ENCODE data around the gene BEND4.
A peak's percentile ranks its signal among the peaks of the same experiment; 100 is the strongest.
"Not testable (repeated sequence)": the region's sequence is repeated elsewhere in the genome, so short reads cannot be mapped to it uniquely, and the experiment has no call there.

Gene BEND4

DNA sequence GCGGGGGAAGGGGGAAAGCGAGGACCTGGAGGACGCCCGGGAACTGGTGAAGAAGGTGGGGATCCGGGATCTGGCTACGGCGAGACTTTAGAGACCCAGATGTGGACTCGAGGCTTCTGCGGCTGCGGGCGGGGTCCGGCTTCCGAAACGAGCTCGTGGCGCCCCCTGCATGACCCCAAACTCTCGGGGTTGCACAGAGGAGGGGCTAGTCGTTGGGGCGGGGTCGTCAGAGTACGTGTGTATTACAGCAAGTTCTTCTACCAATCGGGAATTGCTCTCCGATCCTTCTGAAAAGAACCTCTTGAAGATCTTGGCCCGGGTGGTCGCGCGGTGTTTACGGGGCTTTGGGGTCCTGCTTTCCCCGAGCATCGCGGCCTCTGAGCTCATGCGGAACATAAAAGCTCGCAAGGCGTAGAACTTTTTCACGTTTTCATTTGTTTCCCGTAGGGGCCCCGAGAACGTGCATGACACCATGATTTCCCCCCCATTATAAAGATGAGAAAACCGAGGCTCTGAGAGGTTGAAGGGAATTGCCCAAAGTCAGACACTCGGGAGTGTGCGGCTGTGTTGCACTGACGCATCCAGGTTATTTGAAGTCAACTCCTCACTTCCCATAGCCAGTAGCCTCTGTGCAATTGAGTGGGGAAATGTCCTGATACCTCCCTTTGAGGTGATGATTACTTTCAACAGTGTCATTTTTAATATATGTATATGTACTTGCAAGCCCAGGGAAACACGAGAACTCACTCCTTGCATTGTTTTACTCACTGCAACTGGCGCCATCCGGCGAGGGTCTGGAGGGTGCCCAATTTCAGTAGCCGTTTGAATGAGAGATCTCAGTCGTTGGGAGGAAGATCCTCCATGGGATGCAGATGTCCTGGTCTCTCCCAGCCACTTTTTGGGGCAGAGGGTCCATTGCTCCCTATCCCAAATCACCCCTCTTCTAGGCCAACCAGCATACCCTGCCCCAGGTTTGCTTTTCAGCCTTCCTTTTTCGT is at the start of gene BEND4:
BEND4 (minus strand) TSS at position 149 of the 998 bp plus-strand sequence. CDS start 512 bp downstream, outside the sequence.
- DNase-seq (ENCODE audit: low read depth in 2 of 2, low spot score in 1 of 2), result peak in 1 of 2 donors; percentile 5

DNA sequence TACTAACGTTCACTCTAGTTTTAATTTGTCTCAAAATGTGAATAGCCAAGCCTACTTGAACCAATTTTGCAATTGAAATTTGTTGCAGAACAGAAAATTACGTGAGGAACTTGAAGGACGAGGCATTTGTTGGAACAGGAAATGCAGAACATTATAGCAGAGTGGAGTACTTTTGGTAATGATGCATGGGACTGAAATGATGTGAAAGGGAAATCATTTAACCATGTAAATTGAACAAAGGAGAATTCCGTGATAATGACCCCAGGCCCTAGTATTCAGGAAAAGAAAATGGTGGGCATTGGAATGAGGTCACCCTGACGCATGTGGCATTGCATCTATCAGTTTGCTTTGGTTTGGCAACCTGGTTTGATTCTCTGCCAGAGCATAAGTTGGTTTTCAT is 44.9 kb upstream of the BEND4 start:
- no peak for DNase-seq (ENCODE audit: low read depth in 2 of 2, low spot score in 1 of 2)

DNA sequence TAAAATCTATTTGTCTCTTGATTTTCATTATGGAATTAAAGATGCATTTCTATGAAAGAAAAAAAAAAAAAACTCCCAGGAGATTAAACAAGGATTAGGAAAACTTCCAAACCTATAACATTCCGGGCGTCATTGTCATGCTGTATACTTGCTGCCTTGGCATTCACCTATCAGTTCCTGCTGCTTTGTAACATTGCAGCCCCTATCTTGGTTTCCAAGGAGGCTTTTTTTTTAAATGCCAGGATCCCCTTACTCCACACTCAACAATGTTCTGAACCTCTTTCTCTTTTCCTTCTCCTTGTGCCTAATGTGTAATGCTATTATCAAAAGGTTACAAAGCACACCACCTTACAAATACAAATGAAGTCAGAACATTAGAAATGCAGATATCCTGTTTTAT is 20.5 kb upstream of the BEND4 start:
- no peak for DNase-seq (ENCODE audit: low read depth in 2 of 2, low spot score in 1 of 2)

DNA sequence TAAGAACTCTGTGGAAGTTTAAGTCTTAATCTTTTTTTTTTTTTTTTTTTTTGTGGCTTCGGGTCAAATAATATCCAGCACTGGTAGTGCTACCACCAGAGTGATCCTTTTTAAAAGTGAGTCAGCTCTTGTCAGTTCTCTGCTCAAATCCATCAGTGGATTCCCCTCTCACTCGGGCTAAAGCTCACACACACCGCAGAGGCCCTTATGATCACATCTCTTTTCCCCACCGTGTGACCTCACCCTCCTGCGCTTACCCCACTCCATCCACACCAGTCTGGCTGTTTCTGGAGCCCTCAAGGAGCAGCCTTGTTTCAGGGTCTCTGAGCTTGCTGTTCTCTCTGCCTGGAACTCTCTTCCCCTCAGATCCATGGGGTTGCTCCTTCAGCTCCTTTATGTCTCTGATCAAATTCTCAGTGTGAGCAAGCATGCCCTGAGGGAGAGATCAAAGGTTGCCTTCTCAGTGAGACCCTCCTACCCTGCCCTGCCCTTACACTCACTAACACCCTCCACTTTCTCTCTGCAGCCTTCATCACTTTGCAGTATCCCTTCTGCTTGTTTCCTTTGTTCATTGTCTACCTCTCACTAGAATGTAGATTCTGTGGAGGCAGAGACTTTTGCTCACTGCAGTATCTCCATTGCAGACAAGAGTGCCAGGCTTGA is 19.8 kb upstream of the BEND4 start:
- DNase-seq (ENCODE audit: low read depth in 2 of 2, low spot score in 1 of 2), result no peak

DNA sequence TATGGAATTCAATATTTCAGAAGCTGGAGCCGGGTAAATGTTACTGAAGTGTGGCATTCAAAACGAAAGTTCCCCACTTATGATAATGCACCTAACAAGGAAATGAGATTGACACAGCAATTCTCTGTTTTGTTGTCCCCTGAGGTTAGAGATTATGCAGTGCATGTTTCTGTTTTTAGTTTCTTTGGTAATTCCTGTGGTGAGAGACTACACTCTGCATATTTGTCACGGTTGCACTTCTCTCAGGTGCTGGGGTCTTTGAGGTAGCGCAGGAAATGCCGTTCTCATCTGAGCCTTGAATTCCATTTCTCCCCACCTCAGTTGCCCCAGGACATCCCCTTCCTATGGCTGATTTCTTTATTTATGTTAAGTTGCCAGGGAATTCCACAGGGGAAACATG is 15.3 kb upstream of the BEND4 start:
- DNase-seq (ENCODE audit: low read depth in 2 of 2, low spot score in 1 of 2), result no peak

DNA sequence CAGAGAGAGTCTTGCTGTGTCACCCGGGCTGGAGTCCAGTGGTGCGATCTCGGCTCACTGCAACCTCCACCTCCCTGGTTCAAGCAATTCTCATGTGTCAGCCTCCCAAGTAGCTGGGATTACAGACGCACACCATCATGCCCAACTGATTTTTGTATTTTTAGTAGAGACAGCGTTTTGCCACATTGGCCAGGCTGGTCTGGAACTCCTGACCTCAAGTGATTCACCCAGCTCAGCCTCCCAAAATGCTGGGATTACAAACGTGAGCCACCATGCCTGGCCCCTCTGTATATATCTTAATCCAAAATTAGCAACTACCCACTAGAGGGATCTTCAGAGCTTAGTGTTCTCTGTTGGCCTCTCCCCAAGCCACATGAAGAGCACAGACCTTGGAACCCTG is 13.7 kb upstream of the BEND4 start:
- DNase-seq (ENCODE audit: low read depth in 2 of 2, low spot score in 1 of 2), result not testable (repeated sequence)

DNA sequence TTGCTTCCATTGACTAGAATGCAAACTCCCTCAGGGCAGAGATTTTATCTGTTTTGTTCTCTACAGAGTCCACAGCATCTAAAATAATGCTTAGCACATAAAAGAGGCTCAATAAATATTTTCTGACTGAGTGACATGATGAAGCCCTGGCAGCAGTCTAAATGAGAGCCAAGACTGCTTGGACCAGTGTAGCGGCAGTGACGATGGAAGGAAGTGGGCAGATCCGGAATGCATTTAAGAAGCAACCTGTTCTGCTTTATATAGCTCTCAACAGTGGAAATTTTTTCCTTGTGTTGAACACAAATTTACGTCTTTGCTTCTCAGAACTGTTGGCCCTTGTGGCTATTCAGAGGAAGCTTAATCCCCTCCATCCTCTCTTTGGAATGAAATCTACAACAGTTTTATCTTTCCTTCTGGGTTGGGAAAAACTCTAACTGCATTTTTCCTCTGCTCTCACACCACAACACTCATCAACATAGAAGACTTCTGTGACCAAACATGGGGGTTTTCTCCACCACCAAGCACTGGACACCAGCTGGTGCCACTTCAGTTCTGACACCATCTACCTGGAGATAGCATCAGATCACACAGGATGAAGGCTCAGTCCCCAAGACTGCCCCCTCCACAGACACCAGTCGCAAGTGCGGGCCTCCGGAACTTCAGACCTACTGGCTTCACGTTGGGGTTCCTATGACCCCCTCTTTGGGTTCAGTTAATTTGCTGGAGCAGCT is 7.0 kb upstream of the BEND4 start:
- DNase-seq (ENCODE audit: low read depth in 2 of 2, low spot score in 1 of 2), result no peak

DNA sequence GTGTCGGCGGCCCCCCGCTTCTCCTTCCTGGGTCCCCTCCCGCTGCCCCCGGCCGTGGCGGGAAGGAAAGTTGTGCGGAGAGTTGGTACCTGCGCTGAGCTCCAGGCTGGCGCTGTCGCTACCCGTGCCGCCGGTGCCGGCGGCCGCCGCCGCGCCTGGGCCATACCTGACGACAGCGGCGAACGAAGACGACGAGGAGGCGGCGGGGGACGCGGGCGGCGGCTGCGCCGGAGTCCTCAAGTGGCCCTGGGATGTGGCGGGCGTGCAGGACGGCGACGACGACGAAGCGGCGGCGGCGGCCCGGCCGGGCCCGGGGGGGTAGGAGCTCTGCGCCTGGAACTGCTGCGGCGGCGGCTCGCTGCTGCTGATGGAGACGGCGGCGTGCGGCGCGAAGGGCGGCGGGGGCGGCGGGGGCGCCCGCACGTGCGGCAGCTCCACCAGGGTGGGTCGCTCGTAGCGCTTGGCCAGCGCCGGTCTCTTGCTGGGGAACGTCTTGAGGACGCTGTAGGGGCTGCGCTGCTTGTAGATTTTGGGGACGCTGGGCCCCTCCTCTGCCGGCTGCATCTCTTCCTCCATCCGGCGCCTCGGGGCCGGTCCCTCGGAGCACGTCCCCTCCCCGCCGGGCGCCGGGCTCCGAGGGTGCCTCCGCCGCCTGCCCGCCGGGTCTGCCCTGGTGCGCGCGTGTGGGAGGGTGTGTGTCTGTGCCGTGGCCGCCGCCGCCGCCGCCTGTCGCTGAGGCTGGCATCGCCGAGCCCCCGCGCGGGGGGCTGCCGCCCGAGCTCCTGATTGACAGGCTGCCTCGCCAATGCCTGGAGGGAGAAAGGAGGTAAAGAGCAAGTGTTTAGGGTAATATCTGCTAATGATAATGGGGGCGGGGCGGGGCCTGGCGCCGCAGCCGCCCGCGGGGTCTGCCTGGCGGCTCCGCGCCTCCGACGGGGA is 618 bp downstream of the BEND4 start:
- DNase-seq (ENCODE audit: low read depth in 2 of 2, low spot score in 1 of 2), result peak; percentile 5 to 39

DNA sequence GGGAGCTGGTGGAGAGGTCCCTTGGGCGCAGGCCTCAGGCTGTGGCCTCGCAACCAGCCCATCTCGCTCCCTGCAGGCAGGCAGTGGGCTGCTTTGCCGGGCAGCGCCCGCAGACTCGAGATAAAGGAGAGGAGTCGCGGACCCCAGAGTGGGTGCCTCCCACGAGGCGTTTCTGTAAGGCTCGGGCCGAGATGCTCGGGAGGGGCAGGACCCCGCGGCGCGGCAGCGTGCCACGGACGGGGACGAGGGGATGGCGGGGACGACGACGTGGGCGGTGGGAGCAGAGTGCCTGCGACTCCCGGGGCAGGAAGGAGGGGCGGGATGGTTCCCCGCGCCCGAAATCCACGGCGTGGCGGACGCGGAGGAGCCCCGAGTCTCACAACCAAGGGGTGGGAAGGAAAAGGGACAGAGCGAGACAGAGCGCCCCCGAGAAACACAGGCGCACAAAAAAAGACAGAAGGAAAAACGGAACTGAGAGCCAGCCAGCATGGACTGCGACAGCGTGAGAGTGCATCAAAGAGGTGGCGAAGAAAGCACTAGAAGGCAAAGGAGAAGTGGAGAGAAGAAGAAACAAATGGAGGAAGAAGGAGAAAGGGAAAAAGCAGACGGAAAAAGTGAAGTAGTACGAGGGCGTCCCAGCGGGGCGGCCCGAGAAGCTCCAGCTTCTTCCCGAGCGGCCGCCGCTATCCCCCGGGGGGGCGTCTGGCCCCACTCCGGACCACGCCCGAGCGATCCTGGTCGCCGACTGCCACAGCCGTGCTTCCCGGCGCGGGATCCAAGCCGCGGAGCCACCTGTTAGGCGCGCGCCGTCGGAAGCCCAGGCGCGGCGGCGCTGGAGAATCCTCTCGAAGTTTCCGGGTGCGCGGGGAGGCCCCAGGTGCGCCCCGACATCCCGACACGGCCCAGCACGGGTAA is 1.5 kb downstream of the BEND4 start:
- no peak for DNase-seq (ENCODE audit: low read depth in 2 of 2, low spot score in 1 of 2)

DNA sequence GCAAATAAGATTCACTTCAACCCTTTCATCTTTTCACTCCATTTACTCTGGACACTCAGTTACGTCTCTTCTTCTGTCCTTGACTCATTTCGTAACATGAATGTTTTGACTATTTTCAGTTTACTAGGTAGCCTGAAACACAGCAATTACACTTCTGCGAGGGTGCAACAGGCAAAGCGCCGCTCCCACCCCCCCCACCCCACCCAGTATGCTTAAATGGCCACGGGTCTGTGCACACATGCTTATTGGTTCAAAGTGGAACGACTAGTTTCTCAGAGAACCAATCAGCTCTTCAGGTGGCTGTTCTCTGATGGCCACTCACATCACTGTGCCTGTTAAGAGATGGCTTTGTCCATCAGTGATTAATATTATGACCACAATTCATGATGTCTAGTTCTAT is 3.5 kb downstream of the BEND4 start:
- DNase-seq (ENCODE audit: low read depth in 2 of 2, low spot score in 1 of 2), result no peak

DNA sequence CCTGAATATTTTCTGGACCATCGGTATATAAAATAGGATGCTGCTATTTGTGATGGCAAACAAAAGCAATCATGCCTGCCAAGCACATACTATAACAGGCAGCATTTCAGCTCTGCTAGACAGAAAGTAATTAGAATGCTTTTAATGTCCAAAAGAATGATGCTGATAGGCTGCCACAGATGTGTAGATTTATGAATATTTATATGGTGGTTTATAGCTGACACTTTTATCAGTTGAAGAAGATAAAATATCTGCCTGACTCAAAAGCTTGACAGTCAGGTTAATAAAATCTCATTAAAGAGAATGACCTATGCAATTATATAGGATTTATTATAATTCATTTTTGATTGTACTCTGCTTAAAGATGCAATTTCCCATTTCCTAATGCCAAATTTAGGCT is 4.0 kb downstream of the BEND4 start:
- DNase-seq (ENCODE audit: low read depth in 2 of 2, low spot score in 1 of 2), result no peak

DNA sequence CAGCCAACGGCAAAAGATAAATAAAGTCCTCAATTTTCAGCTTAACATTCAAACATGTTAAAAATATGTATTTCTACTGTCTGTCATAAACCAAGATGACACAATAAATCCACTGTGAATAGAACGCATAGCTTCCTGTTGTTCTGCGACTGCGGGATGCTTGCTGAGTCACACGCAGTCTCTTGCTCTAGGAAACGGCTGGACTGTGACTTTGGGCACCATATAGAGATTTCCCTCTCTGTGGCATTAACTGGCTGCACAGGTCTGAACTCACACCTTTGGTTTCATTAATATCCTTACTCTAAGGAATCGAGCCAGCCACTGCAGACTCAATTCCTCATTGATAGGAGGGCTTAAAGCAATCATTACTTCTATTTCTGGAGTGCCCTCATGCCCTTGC is 8.4 kb downstream of the BEND4 start:
- DNase-seq (ENCODE audit: low read depth in 2 of 2, low spot score in 1 of 2), result no peak

DNA sequence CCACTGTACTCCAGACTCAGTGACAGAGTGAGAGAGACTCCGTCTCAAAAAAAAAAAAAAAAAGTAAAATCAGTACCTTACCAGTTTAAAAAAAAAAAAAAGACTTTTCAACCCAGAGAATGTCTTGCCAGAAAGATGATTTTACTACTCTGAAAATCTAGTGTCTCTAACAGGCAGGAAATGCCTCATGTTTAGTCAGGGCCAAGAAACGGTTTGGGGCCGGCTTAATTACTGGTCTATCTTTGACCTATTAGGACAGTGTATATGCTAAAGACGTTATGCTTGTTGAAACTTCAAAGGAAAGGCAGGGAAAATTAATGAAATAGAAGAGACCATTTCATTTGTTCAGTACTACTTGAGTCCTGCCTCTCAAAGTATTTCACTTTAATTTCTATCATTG is 9.9 kb downstream of the BEND4 start:
- no peak for DNase-seq (ENCODE audit: low read depth in 2 of 2, low spot score in 1 of 2)

DNA sequence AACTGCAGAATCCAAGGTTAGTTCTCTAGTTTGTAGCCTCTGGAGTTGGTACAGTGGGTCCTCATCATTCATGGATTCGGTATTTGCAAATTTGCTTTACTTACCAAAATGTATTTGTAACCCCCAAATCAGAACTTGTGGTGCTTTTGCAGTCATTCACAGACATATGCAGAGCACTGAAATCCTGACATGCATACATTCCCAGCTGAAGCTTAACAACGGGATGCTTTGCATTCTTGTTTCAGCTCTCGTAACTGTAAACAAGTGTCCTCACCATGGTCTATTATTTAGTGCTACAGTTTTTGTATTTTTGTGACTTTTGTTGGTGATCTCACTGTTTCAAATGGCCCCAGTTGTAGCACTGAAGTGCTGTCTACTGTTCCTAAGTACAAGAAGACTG is 16.1 kb downstream of the BEND4 start:
- DNase-seq (ENCODE audit: low read depth in 2 of 2, low spot score in 1 of 2), result no peak

DNA sequence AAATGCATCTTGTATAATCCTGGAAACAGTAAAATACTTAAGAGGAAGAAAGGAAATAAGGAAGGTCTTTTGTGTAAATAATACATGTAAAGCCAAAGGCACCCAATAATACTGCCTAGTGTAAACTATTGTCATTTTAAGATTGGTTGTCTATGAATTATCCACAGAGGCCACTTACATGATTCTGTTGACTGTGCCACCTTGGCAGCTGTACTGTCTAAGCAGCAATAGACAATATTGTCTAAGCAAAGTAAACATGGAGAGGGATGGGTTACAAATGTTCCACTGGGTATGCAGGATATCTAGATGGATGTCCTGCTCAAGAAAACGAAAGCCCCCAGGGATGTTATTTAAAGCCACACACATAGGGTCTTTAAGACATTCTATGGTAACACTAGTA is 19.4 kb downstream of the BEND4 start:
- no peak for DNase-seq (ENCODE audit: low read depth in 2 of 2, low spot score in 1 of 2)

DNA sequence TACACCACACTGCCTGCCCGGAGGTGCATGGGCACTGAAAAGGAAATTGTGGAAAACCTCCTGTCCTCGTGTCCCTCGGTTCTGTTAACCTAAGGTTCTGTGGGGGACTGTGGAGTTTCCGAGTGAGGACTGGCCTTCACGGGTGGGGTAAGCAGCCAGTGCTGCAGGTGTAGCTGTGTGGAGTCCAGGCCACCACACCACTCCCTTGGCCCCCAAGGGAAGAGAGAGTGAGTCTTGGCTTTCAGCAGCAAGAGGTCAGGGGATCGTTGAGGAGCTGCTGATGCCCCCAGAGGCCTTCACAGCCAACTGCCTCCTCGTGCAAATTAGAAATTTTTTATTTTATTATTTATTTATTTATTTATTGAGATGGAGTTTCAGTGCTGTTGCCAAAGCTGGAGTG is 20.4 kb downstream of the BEND4 start:
- DNase-seq (ENCODE audit: low read depth in 2 of 2, low spot score in 1 of 2), result no peak

DNA sequence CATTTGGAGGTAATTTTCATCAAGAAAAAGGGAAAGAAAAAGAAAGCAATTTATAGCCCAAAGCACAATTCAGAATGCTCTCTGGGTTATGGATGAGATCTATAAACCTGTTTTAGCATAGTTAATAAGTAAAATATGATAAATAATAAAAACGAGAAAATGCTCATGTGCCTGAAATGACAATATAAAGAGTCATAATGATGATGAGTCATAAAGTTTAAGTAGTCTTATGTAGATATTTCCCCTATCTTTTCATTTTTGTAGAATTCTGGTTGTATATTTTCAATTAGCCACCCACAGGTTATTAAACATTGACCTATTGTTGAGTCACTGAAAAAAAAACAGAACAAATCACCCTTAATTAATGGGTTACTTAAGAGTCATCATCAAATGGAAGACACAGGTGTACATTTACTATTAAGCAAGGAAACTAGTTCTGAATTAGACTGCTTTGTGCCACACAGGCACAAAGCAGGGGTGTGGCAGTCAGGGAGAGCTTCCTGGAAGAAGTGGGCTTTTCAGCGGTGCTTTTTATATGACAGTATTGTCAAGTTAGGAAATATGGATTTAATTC is 29.3 kb downstream of the BEND4 start:
- no peak for DNase-seq (ENCODE audit: low read depth in 2 of 2, low spot score in 1 of 2)

DNA sequence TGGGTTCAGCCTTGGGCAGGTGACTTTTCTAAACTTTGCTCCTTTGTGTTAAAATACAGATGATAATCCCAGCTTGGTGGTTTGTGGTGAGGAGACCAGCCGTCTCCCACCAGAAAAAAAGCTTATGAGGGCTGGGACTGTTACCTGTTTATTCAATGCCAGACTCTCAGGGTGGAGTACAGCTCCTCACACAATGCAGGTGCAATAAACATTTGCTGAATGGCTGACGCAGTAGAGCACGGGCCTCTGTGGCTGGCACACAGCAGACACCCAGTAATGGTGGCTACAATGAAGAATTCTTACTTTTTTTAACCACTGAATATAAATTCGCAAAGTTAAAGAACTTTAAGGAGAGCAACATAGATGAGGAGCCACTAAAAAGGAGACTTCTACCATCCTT is 30.2 kb downstream of the BEND4 start:
- no peak for DNase-seq (ENCODE audit: low read depth in 2 of 2, low spot score in 1 of 2)

DNA sequence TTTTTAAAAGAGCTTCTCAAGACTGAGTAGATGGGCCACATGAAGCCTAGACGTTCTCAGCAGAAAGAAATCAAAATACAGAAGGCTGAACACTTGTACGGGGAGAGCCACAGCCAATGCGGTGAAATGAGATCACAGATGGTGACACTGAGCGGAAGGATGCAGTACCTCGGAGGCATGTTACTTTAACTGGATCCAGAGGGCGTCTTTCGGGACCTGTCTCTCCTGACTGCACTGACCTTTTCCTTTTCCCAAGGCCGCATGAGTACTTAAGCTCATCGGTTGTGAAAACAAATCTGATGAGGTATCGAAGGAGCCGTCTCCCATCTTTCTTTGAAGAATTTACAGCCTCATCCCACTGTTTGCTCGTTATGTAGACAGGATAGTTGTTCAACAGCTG is 32.6 kb downstream of the BEND4 start:
- DNase-seq (ENCODE audit: low read depth in 2 of 2, low spot score in 1 of 2), result no peak

Data from stimulated activated CD8-positive, alpha-beta memory T cell treated with anti-CD3 and anti-CD28 coated beads, Interleukin-4, amount 100 ng/mL, for 4 hours (primary cell).